Measurements from ENCODE around the gene JPT2.

DNA sequence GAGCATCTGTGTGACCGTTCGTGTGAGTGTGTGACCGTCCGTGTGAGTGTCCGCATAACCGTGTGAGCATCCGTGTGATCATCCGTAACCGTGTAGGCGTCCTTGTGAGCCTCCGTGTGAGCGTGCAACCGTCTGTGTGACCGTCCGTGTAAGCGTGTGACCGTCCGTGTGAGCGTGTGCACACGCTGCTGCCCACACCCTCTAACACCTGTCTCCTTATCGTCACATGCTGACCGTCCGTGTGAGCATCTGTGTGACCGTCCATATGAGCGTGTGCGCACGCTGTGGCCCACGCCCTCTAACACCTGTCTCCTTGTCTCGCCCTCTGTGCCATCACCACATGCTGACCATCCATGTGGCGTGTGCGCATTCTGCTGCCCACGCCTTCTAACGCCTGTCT lies 62.2 kb downstream of the JPT2 start:
- TF ChIP-seq, protein P1, sequence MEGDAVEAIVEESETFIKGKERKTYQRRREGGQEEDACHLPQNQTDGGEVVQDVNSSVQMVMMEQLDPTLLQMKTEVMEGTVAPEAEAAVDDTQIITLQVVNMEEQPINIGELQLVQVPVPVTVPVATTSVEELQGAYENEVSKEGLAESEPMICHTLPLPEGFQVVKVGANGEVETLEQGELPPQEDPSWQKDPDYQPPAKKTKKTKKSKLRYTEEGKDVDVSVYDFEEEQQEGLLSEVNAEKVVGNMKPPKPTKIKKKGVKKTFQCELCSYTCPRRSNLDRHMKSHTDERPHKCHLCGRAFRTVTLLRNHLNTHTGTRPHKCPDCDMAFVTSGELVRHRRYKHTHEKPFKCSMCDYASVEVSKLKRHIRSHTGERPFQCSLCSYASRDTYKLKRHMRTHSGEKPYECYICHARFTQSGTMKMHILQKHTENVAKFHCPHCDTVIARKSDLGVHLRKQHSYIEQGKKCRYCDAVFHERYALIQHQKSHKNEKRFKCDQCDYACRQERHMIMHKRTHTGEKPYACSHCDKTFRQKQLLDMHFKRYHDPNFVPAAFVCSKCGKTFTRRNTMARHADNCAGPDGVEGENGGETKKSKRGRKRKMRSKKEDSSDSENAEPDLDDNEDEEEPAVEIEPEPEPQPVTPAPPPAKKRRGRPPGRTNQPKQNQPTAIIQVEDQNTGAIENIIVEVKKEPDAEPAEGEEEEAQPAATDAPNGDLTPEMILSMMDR (tag by site-specific recombination; IDR thresholded peaks at IDR 0.05) = no peak
- TF ChIP-seq HOXD13 (CRISPR knock-in tag; IDR thresholded peaks at IDR 0.05; ENCODE audit: borderline replicate concordance) (no peak), MEIS1 (CRISPR knock-in tag; IDR thresholded peaks at IDR 0.05; ENCODE audit: borderline replicate concordance) (no peak), ZBTB21 (tag by site-specific recombination; IDR thresholded peaks at IDR 0.05) (no peak)
- TF ChIP-seq, protein P2, sequence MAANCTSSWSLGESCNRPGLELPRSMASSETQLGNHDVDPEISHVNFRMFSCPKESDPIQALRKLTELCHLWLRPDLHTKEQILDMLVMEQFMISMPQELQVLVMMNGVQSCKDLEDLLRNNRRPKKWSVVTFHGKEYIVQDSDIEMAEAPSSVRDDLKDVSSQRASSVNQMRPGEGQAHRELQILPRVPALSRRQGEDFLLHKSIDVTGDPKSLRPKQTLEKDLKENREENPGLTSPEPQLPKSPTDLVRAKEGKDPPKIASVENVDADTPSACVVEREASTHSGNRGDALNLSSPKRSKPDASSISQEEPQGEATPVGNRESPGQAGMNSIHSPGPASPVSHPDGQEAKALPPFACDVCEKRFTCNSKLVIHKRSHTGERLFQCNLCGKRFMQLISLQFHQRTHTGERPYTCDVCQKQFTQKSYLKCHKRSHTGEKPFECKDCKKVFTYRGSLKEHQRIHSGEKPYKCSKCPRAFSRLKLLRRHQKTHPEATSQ (tag by site-specific recombination; IDR thresholded peaks at IDR 0.05) = no peak
- TF ChIP-seq, protein P3, sequence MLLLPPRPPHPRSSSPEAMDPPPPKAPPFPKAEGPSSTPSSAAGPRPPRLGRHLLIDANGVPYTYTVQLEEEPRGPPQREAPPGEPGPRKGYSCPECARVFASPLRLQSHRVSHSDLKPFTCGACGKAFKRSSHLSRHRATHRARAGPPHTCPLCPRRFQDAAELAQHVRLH (tag by site-specific recombination; IDR thresholded peaks at IDR 0.05) = no peak
